ENCODE measurements around the gene PAQR6. TPM values are rescaled to one million over a fixed set of nuclear protein-coding genes. Genes with fewer than 3 reads are reported as not detected.

PAQR6 gene
- total RNA-seq, 4 donors from 2014 or later: 0.51 to 1.2 (median 1.1) TPM; not detected in 1

- Histone ChIP-seq H3K27ac (peak overlapping the region in 1 of 2 donors; percentile 41), H3K9me3 (no peaks in the 10 kb centered on the region), H3K27me3 (no peaks in the 10 kb centered on the region), H3K4me1 (no peaks in the 10 kb centered on the region), H3K36me3 (no peaks in the 10 kb centered on the region), H3K4me3 (no peak overlapping the region)
- no peak for DNase-seq
- intact Hi-C loops (cut with DNase I; ENCODE audit: low total_unique reads): no loop called here
- TF ChIP-seq POLR2A (IDR thresholded peaks at IDR 0.05): no peak
- TF ChIP-seq, protein P1, sequence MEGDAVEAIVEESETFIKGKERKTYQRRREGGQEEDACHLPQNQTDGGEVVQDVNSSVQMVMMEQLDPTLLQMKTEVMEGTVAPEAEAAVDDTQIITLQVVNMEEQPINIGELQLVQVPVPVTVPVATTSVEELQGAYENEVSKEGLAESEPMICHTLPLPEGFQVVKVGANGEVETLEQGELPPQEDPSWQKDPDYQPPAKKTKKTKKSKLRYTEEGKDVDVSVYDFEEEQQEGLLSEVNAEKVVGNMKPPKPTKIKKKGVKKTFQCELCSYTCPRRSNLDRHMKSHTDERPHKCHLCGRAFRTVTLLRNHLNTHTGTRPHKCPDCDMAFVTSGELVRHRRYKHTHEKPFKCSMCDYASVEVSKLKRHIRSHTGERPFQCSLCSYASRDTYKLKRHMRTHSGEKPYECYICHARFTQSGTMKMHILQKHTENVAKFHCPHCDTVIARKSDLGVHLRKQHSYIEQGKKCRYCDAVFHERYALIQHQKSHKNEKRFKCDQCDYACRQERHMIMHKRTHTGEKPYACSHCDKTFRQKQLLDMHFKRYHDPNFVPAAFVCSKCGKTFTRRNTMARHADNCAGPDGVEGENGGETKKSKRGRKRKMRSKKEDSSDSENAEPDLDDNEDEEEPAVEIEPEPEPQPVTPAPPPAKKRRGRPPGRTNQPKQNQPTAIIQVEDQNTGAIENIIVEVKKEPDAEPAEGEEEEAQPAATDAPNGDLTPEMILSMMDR (IDR thresholded peaks at IDR 0.05): no peak
Observed at GRCh38 chr1:156204686-156205085, 43.2 kb downstream of the PAQR6 start.

DNA sequence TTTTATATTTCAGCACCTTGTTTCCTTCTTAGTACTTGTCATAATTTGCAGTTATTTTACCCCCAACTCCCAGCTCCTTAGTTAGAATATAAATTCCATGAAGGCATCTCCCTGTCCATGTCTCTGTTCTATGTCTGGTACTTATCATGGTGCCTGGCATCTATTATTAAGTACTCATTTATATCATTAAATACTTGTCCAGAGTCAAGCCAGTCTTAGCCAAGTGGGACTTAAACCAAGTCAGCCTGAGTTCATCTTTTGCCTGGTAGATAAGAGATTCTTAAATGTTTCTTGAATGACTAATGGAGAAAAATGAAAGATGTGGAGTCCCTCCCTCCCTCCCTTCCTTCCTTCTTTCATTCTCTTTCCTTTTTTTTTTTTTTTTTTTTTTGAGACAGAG is 44.5 kb downstream of the PAQR6 start:
- H3K9me3 ChIP-seq: no peaks in the 10 kb centered on the region
- peak overlapping the region; percentile 56 to 65 for H3K27ac ChIP-seq
- intact Hi-C loops (cut with DNase I; ENCODE audit: low total_unique reads): no loop called here
- H3K4me3 ChIP-seq: no peak overlapping the region
- H3K36me3 ChIP-seq: no peaks in the 10 kb centered on the region
- no peak for TF ChIP-seq POLR2A (IDR thresholded peaks at IDR 0.05)
- TF ChIP-seq, protein P1 (IDR thresholded peaks at IDR 0.05): no peak
- H3K4me1 ChIP-seq: no peaks in the 10 kb centered on the region
- no peak for DNase-seq
- H3K27me3 ChIP-seq: no peaks in the 10 kb centered on the region

DNA sequence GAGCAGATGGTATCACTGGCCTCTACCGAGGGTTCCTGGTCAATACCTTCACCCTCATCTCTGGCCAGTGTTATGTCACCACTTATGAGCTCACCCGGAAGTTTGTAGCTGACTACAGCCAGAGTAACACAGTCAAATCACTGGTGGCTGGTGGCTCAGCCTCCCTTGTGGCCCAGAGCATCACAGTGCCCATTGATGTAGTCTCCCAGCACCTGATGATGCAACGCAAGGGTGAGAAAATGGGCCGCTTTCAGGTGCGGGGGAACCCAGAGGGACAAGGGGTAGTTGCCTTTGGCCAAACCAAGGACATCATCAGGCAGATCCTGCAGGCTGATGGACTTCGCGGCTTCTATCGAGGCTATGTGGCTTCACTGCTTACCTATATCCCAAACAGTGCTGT is 47.8 kb downstream of the PAQR6 start:
- Histone ChIP-seq H3K4me1 (no peaks in the 10 kb centered on the region), H3K27ac (no peak overlapping the region), H3K4me3 (no peak overlapping the region), H3K36me3 (no peaks in the 10 kb centered on the region), H3K9me3 (no peaks in the 10 kb centered on the region), H3K27me3 (no peaks in the 10 kb centered on the region)
- intact Hi-C loops (cut with DNase I; ENCODE audit: low total_unique reads): no loop called here
- no peak for DNase-seq
- TF ChIP-seq, protein P1 (IDR thresholded peaks at IDR 0.05): no peak
- no peak for TF ChIP-seq POLR2A (IDR thresholded peaks at IDR 0.05)

DNA sequence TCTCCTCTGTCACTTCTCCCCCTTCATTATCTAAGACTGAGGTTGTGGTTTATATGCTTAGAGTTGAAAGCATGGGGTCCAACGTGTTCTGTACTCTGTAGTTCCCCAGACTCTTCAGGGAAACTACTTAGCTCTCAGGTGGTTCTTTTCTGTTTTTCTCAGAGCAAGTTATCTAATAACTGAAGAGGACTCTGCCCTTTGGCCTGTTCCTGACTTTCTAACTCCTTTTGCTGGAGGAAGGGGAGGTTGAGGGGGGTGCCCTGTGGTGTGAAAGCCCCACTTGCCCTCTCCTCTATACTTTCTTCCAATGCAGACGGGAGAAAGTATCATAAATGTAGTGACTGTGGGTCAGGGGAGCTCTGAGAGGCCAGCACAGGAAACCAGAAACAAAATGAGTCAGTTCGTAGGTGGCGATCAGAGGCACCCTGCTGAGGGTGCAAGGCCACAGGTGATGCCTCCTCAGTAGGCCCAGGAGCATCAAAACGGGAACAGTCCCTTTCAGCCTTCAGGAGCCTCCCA is 49.0 kb downstream of the PAQR6 start:
- intact Hi-C loops (cut with DNase I; ENCODE audit: low total_unique reads): no loop called here
- no peak overlapping the region for H3K4me3 ChIP-seq
- no peaks in the 10 kb centered on the region for H3K9me3 ChIP-seq
- no peak overlapping the region for H3K27ac ChIP-seq
- no peaks in the 10 kb centered on the region for H3K27me3 ChIP-seq
- TF ChIP-seq POLR2A (IDR thresholded peaks at IDR 0.05): no peak
- TF ChIP-seq, protein P1 (IDR thresholded peaks at IDR 0.05): no peak
- no peak for DNase-seq
- no peaks in the 10 kb centered on the region for H3K4me1 ChIP-seq
- no peaks in the 10 kb centered on the region for H3K36me3 ChIP-seq

GRCh38 chr1:156196445-156196844 is 51.4 kb downstream of the PAQR6 start:
- Histone ChIP-seq H3K27ac (no peak overlapping the region), H3K9me3 (no peaks in the 10 kb centered on the region), H3K36me3 (no peaks in the 10 kb centered on the region), H3K4me1 (peaks cover 0 to 4% of the 10 kb centered on the region in 2 donors), H3K4me3 (no peak overlapping the region), H3K27me3 (no peaks in the 10 kb centered on the region)
- DNase-seq: no peak
- no peak for TF ChIP-seq POLR2A (IDR thresholded peaks at IDR 0.05)
- TF ChIP-seq, protein P1 (IDR thresholded peaks at IDR 0.05): no peak
- intact Hi-C loops (cut with DNase I; ENCODE audit: low total_unique reads): no loop called here
